Measurements from ENCODE around the gene BRME1.

GRCh38 chr19:13929956-13930355 is 24.0 kb upstream of the BRME1 start:
- TF ChIP-seq POLR2A (IDR thresholded peaks at IDR 0.05; ENCODE audit: low read depth, low read length), result no peak
- no peak for TF ChIP-seq TAF1 (IDR thresholded peaks at IDR 0.05; ENCODE audit: borderline replicate concordance, low read depth, low read length)
- TF ChIP-seq POLR2AphosphoS5 (IDR thresholded peaks at IDR 0.05; ENCODE audit: low read depth, low read length), result no peak

Measured in GM12892 (cell line).